ENCODE measurements around the gene PIP4K2A.

PIP4K2A gene

DNA sequence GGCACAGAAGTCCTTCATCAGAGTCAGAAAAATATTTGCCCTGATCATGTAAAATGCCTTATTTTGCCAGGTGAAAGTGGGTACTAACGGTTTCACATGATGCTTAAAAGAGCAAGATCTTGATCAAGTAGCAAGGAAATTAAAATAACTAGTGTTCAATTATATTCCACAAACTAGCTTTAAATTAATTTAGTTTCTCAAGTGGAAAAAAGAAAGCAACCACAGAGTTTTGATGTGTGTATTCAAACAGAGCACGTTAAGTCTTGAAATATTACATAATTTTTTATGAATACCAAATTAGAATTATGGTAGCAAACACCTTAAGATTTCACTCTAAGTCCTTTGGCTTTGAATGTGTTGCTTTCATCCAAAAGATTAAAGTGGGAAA is 47.3 kb downstream of the PIP4K2A start:
- Histone ChIP-seq H3K4me3 (ENCODE audit: low read depth, low read length) (no peak overlapping the region), H3K27me3 (ENCODE audit: insufficient read depth, low read length) (no peaks in the 10 kb centered on the region), H2AFZ (ENCODE audit: low read length, unreplicated experiment) (no peak overlapping the region), H3K36me3 (ENCODE audit: insufficient read depth, low read length) (no peaks in the 10 kb centered on the region), H3K79me2 (ENCODE audit: control insufficient read depth, insufficient read depth, low read length, unreplicated experiment) (peaks cover 48% of the 10 kb centered on the region), H3K4me1 (ENCODE audit: control insufficient read depth, insufficient read depth, low read length, unreplicated experiment) (peaks cover 3% of the 10 kb centered on the region), H3K27ac (ENCODE audit: low read depth, low read length) (no peak overlapping the region)

DNA sequence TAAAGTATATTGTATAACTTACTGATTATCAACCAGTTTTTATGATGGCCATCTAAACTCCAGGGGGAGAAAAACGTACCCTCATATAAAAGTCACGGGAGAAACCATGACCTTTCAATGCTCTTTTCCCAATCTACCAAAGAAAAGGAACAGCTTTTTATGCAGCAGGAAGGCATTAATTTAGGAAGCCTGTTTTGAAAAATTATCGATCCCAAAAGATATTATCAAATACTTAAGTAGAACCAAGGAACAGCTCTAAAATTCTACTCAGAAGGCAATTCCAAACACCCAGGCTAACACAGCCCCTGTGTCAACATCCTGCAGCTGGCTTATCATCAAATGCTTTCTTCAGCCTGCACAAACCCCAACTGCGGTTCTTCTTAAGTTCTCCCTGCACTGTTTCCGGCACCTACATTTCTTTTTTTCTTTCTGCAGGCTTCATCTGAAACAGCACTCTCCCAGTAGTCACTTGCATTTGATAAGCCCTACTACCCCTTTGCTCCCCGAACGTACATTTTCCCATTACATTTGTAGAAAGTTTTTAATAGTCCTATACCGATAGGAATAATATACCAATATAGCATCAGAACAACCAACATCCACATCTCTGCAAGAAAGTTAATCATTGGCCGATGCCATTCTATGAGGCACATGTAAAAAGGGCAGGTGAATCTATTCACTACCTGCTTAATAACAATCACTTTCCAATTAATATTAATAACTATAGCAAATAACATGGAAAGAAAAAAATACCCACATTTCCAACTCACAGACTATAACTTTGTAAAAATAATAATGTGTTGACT is 47.9 kb downstream of the PIP4K2A start:
- H3K79me2 ChIP-seq (ENCODE audit: control insufficient read depth, insufficient read depth, low read length, unreplicated experiment), result peaks cover 45% of the 10 kb centered on the region
- H3K36me3 ChIP-seq (ENCODE audit: insufficient read depth, low read length), result no peaks in the 10 kb centered on the region
- H3K27ac ChIP-seq (ENCODE audit: low read depth, low read length), result no peak overlapping the region
- H3K4me1 ChIP-seq (ENCODE audit: control insufficient read depth, insufficient read depth, low read length, unreplicated experiment), result peaks cover 3% of the 10 kb centered on the region
- H2AFZ ChIP-seq (ENCODE audit: low read length, unreplicated experiment), result no peak overlapping the region
- no peak overlapping the region for H3K4me3 ChIP-seq (ENCODE audit: low read depth, low read length)
- no peaks in the 10 kb centered on the region for H3K27me3 ChIP-seq (ENCODE audit: insufficient read depth, low read length)

DNA sequence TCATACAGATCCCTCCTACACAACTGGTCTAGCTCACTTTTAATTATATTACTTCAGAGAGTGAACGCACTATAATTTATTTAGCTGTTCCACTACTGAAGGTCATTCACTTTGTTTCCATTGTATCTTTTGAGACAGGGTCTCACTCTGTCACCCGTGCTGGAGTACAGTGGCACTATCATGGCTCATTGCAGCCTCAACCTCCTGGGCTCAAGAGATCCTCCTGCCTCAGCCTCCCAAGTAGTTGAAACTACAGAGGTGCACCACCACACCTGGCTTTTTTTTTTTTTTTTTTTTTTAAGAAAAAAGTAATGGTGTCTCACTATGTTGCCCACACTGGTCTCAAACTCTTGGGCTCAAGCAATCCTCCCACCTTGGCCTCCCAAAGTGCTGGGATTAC is 49.0 kb downstream of the PIP4K2A start:
- Histone ChIP-seq H3K27ac (ENCODE audit: low read depth, low read length) (no peak overlapping the region), H2AFZ (ENCODE audit: low read length, unreplicated experiment) (no peak overlapping the region), H3K27me3 (ENCODE audit: insufficient read depth, low read length) (no peaks in the 10 kb centered on the region), H3K4me3 (ENCODE audit: low read depth, low read length) (no peak overlapping the region), H3K79me2 (ENCODE audit: control insufficient read depth, insufficient read depth, low read length, unreplicated experiment) (peaks cover 42% of the 10 kb centered on the region), H3K36me3 (ENCODE audit: insufficient read depth, low read length) (no peaks in the 10 kb centered on the region), H3K4me1 (ENCODE audit: control insufficient read depth, insufficient read depth, low read length, unreplicated experiment) (no peaks in the 10 kb centered on the region)

DNA sequence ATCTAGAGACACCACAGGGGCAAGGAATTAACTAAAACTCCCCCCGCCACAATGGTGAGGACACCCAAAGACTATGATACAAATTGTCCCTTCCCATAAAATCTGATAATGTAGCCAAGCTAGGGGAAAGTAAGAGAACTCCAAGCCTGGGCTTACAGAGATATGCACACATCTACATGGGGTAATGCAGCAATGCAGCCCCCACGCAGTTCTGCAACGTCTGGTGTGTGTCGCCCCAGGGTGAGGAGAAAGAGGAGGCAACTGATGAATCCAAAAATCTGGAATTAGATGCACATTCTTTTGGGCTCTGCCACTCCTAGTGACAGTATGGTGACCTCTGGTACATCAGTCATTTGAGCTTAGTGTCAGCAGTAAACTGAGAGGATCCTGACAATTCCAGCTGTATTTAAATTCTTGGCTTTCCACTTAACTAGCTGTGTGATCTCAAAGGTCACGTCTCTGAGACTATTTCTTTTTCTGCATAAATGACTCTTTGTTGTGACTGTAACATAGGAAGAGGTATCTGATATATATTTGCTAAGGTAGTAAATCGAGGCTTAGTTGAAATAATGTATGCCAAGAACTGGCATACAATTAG is 51.5 kb downstream of the PIP4K2A start:
- no peak overlapping the region for H3K4me3 ChIP-seq (ENCODE audit: low read depth, low read length)

DNA sequence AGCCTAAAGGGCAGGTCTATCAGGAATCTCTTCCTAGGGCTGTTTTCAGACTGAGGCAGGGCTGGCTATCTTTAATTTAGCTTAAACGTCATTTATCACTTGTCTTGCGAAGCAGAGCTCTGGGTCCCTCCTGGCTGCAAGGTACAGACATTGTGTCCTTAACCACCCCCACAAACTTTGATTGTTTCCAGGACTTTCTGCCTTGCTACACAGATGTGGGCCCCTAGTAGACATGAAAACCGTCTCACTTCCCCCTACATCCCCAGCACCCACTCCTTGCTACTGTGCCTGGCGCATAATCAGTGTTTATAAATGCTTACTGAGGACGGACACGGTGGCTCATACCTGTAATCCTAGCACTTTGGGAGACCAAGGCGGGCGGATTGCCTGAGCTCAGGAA is 54.5 kb downstream of the PIP4K2A start:
- Histone ChIP-seq H3K4me3 (ENCODE audit: low read depth, low read length) (no peak overlapping the region), H3K36me3 (ENCODE audit: insufficient read depth, low read length) (no peaks in the 10 kb centered on the region), H2AFZ (ENCODE audit: low read length, unreplicated experiment) (no peak overlapping the region), H3K4me1 (ENCODE audit: control insufficient read depth, insufficient read depth, low read length, unreplicated experiment) (peaks cover 18% of the 10 kb centered on the region), H3K27ac (ENCODE audit: low read depth, low read length) (no peak overlapping the region), H3K27me3 (ENCODE audit: insufficient read depth, low read length) (no peaks in the 10 kb centered on the region), H3K79me2 (ENCODE audit: control insufficient read depth, insufficient read depth, low read length, unreplicated experiment) (peaks cover 37% of the 10 kb centered on the region)

More for the DNA sequence above, 51.5 kb downstream of the PIP4K2A start:
- Histone ChIP-seq H3K4me1 (ENCODE audit: control insufficient read depth, insufficient read depth, low read length, unreplicated experiment) (peaks cover 9% of the 10 kb centered on the region), H3K27me3 (ENCODE audit: insufficient read depth, low read length) (no peaks in the 10 kb centered on the region), H2AFZ (ENCODE audit: low read length, unreplicated experiment) (no peak overlapping the region), H3K79me2 (ENCODE audit: control insufficient read depth, insufficient read depth, low read length, unreplicated experiment) (peaks cover 37% of the 10 kb centered on the region), H3K36me3 (ENCODE audit: insufficient read depth, low read length) (no peaks in the 10 kb centered on the region), H3K27ac (ENCODE audit: low read depth, low read length) (no peak overlapping the region)

DNA sequence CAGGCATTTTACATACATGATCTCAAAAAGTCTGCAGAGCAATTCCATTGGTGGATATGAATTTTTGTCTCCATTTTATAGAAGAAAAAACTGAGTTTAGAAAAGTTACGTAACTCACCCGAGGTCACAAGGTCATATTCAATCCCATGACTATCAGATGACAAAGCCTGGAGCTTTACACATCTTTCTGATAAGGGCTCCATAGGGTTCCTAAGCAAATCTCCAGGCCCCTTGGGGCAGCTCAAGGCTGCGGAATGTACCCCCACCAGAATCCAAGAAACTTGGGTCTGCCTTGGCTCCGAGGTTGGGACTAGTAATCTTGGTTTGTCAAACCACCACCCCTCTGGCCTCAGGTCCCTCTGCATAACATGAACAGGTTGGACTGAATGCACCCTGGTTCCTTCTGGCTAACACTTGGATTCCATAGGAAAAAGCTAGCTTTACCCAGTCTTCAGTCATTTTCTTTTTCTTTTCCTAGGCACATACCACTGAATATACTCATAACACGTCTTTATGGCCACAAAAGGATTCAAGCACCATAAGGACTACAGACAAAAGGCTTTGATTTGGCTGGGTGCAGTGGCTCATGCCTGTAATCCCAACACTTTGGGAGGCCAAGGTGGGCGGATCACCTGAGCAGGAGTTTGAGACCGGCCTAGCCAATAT is 55.5 kb downstream of the PIP4K2A start:
- Histone ChIP-seq H3K4me3 (ENCODE audit: low read depth, low read length) (no peak overlapping the region), H3K27me3 (ENCODE audit: insufficient read depth, low read length) (no peaks in the 10 kb centered on the region), H3K4me1 (ENCODE audit: control insufficient read depth, insufficient read depth, low read length, unreplicated experiment) (peaks cover 18% of the 10 kb centered on the region), H3K27ac (ENCODE audit: low read depth, low read length) (no peak overlapping the region), H2AFZ (ENCODE audit: low read length, unreplicated experiment) (no peak overlapping the region), H3K79me2 (ENCODE audit: control insufficient read depth, insufficient read depth, low read length, unreplicated experiment) (peaks cover 31% of the 10 kb centered on the region), H3K36me3 (ENCODE audit: insufficient read depth, low read length) (no peaks in the 10 kb centered on the region)

DNA sequence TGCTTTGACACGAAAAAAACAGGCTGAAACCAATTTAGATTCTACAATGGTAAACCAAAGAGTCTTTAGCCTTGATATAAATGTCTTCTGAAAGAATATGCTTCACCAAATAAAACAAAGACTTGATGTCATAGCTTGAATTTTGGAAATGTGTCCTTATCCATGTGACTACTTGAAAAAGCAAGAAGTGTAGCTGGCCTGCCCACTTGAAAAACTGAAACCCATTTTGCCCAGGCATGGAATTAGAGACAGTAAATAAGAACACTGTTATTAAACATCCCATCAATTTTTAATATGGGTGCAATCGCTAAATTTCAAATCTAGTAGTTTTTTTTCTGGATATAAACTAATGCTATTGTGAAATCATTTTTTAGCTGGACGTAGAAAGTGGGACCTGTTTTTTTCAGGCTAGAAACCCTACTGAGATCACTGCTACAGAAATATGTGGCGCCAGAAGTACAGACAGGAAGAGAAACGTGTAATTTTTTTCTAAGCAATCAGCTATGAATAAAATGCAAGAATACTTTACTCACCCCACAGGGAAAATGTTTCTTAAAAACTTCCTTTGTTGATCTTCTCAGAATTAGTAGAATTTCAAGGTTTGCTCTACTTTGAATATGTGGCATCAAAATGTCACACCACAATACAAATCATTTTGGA is 56.7 kb downstream of the PIP4K2A start:
- H2AFZ ChIP-seq (ENCODE audit: low read length, unreplicated experiment), result no peak overlapping the region
- H3K27me3 ChIP-seq (ENCODE audit: insufficient read depth, low read length), result no peaks in the 10 kb centered on the region
- H3K27ac ChIP-seq (ENCODE audit: low read depth, low read length), result no peak overlapping the region
- no peak overlapping the region for H3K4me3 ChIP-seq (ENCODE audit: low read depth, low read length)
- peaks cover 27% of the 10 kb centered on the region for H3K79me2 ChIP-seq (ENCODE audit: control insufficient read depth, insufficient read depth, low read length, unreplicated experiment)
- no peaks in the 10 kb centered on the region for H3K36me3 ChIP-seq (ENCODE audit: insufficient read depth, low read length)
- peaks cover 18% of the 10 kb centered on the region for H3K4me1 ChIP-seq (ENCODE audit: control insufficient read depth, insufficient read depth, low read length, unreplicated experiment)

DNA sequence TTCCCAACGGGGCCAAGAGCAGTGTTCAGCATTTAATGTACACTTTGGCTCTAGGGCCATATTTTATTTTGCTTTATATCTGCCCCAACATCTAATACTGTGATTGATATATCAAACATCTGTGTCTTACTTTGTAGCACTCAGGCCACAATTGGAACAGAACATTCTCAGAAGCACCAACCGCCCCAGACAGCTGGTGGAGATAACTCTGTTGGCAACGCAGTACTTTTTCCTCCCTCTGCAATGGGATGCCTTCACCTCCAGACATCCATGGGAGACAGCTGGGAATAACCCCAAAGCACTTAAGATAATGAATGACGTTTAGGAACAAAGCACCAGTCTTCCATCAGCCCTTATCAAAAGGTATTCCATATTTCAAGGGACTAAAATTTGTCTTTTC is 57.4 kb downstream of the PIP4K2A start:
- H3K27ac ChIP-seq (ENCODE audit: low read depth, low read length), result no peak overlapping the region
- H3K4me3 ChIP-seq (ENCODE audit: low read depth, low read length), result no peak overlapping the region
- no peaks in the 10 kb centered on the region for H3K36me3 ChIP-seq (ENCODE audit: insufficient read depth, low read length)
- peaks cover 28% of the 10 kb centered on the region for H3K79me2 ChIP-seq (ENCODE audit: control insufficient read depth, insufficient read depth, low read length, unreplicated experiment)
- no peaks in the 10 kb centered on the region for H3K27me3 ChIP-seq (ENCODE audit: insufficient read depth, low read length)
- H3K4me1 ChIP-seq (ENCODE audit: control insufficient read depth, insufficient read depth, low read length, unreplicated experiment), result peaks cover 18% of the 10 kb centered on the region
- H2AFZ ChIP-seq (ENCODE audit: low read length, unreplicated experiment), result no peak overlapping the region

DNA sequence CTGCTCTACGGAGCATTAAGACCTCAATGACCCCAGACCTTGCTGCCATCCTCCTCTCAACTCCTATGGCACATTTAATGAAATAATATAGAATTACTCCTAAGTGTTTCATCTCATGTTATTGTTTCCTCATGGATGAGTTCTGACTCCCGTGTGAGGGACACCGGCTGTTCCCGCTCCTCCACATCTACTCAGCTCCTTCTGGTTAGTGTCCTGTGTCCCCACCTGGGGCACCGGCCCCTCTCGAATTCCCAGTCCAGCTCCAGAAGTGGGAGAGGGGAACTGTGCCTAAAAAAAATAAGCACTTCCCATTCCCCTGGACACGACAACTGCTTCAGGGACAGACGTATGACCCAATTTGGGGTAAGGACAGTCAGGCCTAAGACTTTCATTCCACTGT is 58.3 kb downstream of the PIP4K2A start:
- H3K4me1 ChIP-seq (ENCODE audit: control insufficient read depth, insufficient read depth, low read length, unreplicated experiment), result peaks cover 18% of the 10 kb centered on the region

DNA sequence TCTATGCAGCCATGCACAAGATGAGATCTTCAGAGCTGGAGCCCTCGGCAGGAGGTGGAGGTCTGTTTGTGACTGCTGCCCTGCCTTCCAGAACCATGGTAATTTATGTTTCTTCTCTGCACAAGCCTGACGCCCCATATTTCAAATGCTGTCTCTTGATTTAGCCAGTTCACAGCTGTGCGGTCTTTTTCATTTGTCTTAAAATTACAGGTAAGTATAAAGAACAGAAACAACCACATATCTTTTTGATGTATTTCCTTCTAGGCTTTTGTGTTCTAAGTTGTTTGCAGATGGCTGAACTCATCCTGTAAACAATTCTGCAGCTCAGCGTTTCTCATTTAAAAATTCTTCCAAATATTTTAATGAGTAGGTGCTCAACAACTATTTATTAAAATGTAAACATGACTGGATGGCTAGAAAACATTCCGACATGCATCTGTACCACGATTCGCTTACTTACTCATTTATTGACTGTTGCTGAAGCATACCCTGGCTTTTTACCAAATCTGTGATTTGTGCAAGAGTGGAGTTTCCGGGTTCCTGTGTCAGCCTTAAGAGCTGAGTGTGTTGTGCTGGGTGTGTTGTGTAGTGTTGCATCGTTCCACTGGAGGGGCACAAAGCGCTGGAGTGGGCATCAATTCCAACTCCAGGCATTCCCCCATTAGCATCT is 58.9 kb downstream of the PIP4K2A start:
- Histone ChIP-seq H3K27ac (ENCODE audit: low read depth, low read length) (no peak overlapping the region), H3K79me2 (ENCODE audit: control insufficient read depth, insufficient read depth, low read length, unreplicated experiment) (peaks cover 28% of the 10 kb centered on the region), H3K27me3 (ENCODE audit: insufficient read depth, low read length) (no peaks in the 10 kb centered on the region)

More for the DNA sequence above, 58.3 kb downstream of the PIP4K2A start:
- H3K27me3 ChIP-seq (ENCODE audit: insufficient read depth, low read length), result no peaks in the 10 kb centered on the region
- H3K79me2 ChIP-seq (ENCODE audit: control insufficient read depth, insufficient read depth, low read length, unreplicated experiment), result peaks cover 28% of the 10 kb centered on the region
- no peak overlapping the region for H3K27ac ChIP-seq (ENCODE audit: low read depth, low read length)
- no peaks in the 10 kb centered on the region for H3K36me3 ChIP-seq (ENCODE audit: insufficient read depth, low read length)
- H2AFZ ChIP-seq (ENCODE audit: low read length, unreplicated experiment), result no peak overlapping the region
- H3K4me3 ChIP-seq (ENCODE audit: low read depth, low read length), result no peak overlapping the region

More for the DNA sequence above, 58.9 kb downstream of the PIP4K2A start:
- Histone ChIP-seq H3K36me3 (ENCODE audit: insufficient read depth, low read length) (no peaks in the 10 kb centered on the region), H2AFZ (ENCODE audit: low read length, unreplicated experiment) (no peak overlapping the region), H3K4me1 (ENCODE audit: control insufficient read depth, insufficient read depth, low read length, unreplicated experiment) (peaks cover 18% of the 10 kb centered on the region), H3K4me3 (ENCODE audit: low read depth, low read length) (no peak overlapping the region)

Measured in ACC112 (cell line).